ENCODE results near the gene PPP4R4.

PPP4R4 gene, protein sequence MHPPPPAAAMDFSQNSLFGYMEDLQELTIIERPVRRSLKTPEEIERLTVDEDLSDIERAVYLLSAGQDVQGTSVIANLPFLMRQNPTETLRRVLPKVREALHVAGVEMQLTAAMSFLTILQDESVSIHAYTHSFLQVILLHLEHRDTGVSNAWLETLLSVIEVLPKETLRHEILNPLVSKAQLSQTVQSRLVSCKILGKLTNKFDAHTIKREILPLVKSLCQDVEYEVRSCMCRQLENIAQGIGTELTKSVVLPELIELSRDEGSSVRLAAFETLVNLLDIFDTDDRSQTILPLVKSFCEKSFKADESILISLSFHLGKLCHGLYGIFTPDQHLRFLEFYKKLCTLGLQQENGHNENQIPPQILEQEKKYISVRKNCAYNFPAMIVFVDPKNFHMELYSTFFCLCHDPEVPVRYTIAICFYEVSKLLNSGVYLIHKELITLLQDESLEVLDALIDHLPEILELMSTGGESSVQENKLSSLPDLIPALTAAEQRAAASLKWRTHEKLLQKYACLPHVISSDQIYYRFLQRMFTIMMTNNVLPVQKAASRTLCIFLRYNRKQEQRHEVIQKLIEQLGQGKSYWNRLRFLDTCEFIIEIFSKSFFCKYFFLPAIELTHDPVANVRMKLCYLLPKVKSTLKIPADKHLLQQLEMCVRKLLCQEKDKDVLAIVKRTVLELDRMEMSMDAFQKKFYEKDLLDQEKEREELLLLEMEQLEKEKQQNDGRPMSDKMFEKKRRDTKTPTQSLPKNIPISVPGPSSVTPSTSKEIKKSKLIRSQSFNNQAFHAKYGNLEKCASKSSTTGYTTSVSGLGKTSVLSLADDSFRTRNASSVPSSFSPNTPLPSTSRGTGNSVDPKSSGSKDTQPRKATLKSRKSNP

DNA sequence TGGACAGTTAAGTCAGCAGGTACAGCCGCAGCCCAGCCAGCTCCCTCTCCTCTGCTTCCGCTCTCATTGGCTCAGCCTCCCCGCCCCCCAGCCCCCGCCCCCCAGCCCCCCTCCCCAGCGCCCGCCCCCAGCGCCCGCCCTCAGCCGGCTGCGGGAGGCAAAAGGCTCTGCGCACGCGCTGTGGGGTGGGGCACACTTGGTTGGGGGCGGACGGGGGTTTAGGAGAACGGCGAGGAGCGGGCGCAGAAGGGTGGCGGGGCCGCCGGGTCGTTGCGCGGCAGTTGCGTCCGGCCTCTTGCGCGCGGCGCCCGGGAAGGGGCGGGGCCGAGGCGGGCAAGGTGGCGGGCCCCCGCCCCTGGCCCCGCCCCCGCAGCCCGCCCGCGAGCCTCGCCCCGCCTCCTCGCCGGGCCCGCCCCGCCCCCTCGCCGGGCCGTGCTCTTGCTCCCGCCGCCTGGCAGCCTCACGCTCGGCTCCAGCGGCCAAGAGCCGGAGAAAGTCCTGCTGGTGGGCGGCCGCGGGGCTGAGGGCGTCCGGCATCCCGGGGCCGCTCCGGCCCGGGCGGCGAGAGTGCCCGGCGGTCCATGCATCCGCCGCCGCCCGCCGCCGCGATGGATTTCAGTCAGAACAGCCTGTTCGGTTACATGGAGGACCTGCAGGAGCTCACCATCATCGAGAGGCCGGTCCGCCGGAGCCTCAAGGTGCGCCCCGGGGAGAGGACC, at the start of gene PPP4R4:
PPP4R4 (plus strand) TSS at position 438 of the 719 bp plus-strand sequence; CDS start at position 582, 144 bp downstream.
- DNase-seq: peak; percentile 94

DNA sequence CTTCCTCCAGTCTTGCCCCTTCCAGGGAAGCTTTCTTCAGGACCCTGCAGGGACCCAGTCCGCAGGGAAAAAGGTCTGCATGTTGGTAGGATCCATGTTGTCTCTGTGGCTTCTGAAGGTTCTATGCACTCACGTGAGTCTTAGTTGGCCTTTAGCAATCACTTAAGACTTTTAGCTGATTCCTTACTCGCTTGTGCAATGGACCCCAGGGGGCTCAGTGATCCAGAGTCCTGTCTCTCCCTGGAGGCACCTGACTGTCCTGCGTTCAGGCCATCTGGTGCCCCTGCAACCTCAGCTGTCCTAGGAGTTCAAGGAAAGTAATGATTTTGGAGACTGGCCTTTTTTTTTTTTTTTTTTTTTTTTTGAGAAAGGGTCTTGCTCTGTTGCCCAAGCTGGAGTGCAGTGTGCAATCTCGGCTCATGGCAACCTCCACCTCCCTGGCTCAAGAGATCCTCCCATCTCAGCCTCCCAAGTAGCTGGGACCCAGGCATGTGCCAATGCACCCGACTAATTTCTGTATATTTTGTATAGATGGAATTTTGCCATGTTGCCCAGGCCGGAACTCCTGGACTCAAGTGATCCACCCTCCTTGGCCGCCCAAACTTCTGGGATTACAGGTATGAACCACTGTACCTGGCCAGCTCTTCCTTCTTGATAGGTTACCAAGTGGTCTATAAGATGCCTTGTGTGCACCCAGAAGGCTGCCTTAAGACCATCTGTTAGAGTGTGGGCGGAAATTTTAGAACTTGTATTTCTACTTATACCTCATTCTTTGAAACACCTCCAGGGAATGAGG, 49.3 kb upstream of the PPP4R4 start:
- no peak for DNase-seq

DNA sequence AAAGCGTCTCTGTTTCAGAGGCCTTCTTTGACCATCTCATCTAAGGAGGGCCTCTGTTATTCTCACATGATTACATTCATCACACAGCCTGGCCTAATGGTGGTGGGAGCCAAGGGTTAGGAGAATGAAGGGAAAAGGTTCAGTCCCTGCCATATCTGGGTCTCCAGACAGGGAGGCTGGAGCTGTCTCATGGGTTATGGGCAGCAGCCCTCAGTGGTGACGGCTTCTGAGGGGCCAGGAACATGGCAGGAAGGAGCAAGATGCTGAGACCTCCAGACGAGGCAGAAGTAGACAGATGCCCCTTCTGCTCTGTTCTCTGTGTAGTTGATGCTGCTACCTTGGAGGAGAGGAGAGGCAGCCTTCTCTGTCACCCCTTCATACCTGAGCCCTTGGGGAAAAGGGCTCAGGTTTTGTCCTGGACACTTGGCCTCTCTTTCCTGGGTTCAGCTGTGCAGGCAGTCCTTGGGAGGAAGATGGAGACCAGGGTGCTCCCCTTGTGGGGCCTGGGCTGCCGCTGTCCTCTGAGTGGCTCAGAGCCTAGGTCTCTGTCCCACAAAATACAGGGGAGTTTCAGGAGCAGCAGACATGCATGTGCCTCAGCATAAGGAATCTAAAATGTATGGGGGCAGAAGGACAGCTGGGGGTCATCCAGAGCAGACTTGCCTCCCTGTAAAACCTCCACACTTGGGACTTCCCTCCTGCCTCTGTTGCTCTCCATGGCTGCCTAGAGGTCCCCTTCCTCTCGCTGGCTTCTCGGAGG, 48.3 kb upstream of the PPP4R4 start:
- no peak for DNase-seq

- DNase-seq: no peak
Measured at GRCh38 chr14:94126419-94126677, 47.8 kb upstream of the PPP4R4 start.

DNA sequence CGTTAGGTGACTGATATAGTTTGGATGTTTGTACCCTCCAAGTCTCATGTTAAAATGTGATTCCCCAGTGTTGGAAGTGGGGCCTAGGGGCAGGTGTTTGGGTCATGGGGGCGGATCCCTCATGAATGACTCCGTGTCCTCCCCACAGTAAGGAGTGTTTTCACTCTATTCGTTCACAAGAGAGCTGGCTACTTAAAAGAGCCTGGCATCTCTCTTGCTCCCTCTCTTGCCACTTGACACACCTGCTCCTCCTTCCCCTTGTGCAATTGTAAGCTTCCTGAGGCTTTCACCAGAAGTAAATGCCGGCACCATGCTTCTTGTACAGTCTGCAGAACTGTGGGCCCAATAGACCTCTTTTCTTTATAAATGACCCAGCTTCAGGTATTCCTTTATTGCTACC, 47.3 kb upstream of the PPP4R4 start:
- no peak for DNase-seq

DNA sequence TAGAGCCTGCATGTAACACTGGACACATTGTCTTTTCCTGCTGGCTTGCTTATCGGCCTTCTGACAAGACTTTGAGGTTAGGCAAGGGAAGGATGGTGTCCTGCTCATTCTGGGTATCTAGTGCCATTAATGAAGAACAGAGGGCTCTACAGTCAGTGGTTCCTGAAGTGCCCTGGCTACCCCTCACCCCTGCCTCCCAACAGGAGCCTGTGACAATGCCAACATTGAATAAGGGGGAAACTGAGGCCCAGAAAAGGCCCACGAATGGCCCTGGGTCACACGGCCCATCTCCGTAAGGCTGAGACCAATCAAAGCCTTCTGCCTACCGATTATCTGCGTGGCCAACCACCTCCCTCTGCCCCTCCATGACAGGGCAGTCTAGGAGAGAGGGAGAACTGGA, 46.8 kb upstream of the PPP4R4 start:
- DNase-seq: no peak

GRCh38 chr14:94128216-94128839, 45.8 kb upstream of the PPP4R4 start:
- no peak for DNase-seq

GRCh38 chr14:94129111-94129757, 44.9 kb upstream of the PPP4R4 start, which contains the start of gene IFI27L2:
TSS of gene IFI27L2 (minus strand) at chr14:94129604. CDS start at chr14:94129564, 40 bp downstream.
- peak; percentile 82 for DNase-seq

GRCh38 chr14:94129758-94130414, 44.2 kb upstream of the PPP4R4 start:
- DNase-seq: peak; percentile 53

DNA sequence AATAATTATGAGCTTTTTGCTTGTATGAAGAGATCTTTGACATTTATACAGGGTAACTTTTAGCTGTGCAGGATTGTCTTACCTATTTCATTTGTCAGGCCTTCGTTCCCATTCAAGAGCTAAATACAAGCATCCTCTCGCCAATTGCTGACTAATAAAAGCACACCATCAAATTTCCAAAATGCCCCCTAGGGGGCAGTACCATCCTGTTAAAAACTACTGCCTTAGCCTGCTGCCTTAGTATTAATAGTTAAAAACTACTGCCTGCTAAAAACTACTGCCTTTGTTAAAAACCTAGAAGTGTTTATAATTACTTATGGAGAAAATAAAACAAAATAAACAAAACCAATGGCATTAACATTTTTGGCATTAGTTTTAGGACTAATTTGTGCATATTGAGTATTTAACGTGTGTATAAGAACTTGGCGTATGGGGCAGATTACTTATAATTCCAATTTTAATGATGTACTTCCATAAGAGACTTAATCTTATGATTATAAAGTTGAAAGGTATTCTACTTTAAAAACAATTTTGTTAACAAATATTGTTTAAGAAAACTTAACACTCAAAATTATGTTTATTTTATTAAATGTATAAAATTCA, 41.7 kb upstream of the PPP4R4 start:
- peak; percentile 66 for DNase-seq

DNA sequence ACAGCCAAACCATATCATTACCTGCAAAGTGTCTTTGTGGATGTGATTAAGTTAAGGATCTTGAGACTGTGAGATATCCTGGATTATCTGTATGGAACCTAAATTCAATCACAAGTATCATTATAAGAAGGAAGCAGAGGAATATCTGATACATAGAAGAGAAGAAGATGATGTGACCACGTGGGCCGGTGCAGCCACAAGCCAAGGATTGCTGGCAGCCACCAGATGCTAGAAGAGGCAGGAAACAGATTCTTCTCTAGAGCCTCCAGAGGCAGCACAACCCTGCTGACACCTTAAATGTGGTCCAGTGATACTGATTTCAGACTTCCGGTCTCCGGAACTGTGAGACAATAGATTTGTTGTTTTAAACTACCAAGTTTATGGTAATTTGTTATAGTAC, 38.6 kb upstream of the PPP4R4 start:
- no peak for DNase-seq

DNA sequence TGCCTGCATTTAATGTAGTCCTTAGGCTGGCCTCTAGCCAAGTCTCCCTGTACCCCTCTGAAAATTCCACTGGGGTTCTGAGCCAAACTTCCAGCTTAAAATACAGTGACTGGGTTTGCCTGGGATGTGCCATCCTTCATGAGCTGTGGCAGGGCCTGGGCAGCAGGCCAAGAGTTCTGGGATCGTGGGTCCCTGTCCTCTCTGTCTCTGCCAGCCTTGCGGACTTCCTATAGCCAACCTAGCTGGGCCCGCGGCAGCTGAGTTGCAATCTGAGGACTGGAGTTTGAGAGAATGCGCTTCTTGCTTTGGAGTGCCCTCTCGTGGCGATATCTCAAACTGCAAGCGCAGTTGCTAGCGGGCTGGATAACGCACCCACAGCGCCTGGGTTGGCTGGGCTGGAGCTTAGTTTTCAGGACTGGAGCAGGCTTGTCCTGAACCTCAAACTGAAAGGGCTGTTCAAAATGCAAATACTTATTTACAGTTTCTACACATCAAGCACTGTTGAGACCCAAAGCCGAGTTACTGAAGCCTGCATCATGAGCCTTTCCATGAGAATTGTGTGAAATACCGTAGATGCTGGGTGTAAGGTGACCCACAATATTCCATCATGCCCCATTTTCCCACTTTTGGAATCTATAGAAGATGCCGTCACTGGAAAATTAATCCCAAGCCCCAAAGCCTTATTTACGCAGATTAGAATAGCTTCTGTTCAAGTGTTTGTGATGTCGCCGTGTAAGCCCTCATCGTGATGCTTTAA, 37.4 kb upstream of the PPP4R4 start:
- peak; percentile 85 for DNase-seq

GRCh38 chr14:94138251-94138650, 35.9 kb upstream of the PPP4R4 start:
- DNase-seq: no peak

- DNase-seq: no peak
Measured at GRCh38 chr14:94139006-94139405, 35.1 kb upstream of the PPP4R4 start.

- no peak for DNase-seq
Measured at GRCh38 chr14:94139421-94139820, 34.7 kb upstream of the PPP4R4 start.

- DNase-seq: no peak
Measured at GRCh38 chr14:94142247-94142646, 31.9 kb upstream of the PPP4R4 start.

GRCh38 chr14:94142836-94143235, 31.3 kb upstream of the PPP4R4 start:
- DNase-seq: no peak

DNA sequence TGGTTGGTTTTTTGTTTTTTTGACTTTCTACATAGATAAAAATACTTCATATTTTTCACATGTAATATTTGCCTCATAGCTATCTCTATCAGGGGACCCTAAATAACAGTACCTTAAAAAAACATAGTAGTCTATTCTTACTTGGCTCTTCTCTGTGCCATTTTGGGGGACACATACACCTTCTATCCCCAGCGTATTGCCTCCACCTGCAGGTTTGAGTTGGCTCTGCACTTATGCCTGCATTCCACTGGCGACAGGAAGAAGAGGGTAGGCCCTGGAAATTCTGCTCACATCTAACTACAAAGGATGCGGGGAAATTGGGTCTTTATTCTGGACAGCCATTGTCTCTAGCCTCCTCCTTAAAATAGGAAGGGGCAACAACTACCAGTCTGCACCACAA, 30.9 kb upstream of the PPP4R4 start:
- no peak for DNase-seq

- no peak for DNase-seq
Measured at GRCh38 chr14:94143711-94144110, 30.4 kb upstream of the PPP4R4 start.
